NCI-H1092 (cell line): ENCODE measurements around the gene DENR.

Experiments used
- DNase-seq: peaks from one replicate; lab custom pipeline; 2025; lab: John Stamatoyannopoulos, UW

DENR gene

GRCh38 chr12:122820138-122820537, 67.5 kb downstream of the DENR start:
- no peak for DNase-seq
